Fibroblast of the aortic adventitia (primary cell): Measurements from ENCODE around the gene IL19. TPM values are rescaled to one million over a fixed set of nuclear protein-coding genes. Genes with fewer than 3 reads are reported as not detected.

Experiments used
- DNase-seq: peaks from one replicate; pipeline ENCODE4 v3.0.0-alpha.2; 2010; ENCODE audit warnings: low read depth
- H3K4me3 ChIP-seq: 2 replicates; pipeline ENCODE4 v1.5.1; 2011; ENCODE audit warnings: low read depth, mild to moderate bottlenecking, control low read depth, low read length, moderate library complexity
- CTCF ChIP-seq: IDR thresholded peaks from 2 replicates; pipeline ENCODE4 v1.5.1; 2011; ENCODE audit warnings: mild to moderate bottlenecking, low read length, control low read depth, inconsistent platforms; ENCODE audit not compliant: insufficient read depth
- total RNA-seq: library from RNA; depleted of rRNA; stranded (reverse); fragments of >200 nt; gene quantifications from 2 replicates; pipeline ENCODE4 v1.2.3, GENCODE V29; 2012; ENCODE audit warnings: low replicate concordance

Gene IL19
- total RNA-seq, 1 donor, result not detected

GRCh38 chr1:206799311-206799710 is 28.7 kb downstream of the IL19 start:
- TF ChIP-seq CTCF, result no peak
- no peak overlapping the region for H3K4me3 ChIP-seq
- DNase-seq, result peak; percentile 17

- TF ChIP-seq CTCF, result no peak
- DNase-seq, result peak; percentile 17
- no peak overlapping the region for H3K4me3 ChIP-seq
Observed at GRCh38 chr1:206800411-206800810, 29.8 kb downstream of the IL19 start.

- TF ChIP-seq CTCF, result no peak
- no peak for DNase-seq
- no peak overlapping the region for H3K4me3 ChIP-seq
Observed at GRCh38 chr1:206800891-206801290, 30.3 kb downstream of the IL19 start.

- no peak for DNase-seq
- no peak for TF ChIP-seq CTCF
- H3K4me3 ChIP-seq, result no peak overlapping the region
Observed at GRCh38 chr1:206801467-206801866, 30.9 kb downstream of the IL19 start.

- no peak overlapping the region for H3K4me3 ChIP-seq
- TF ChIP-seq CTCF, result no peak
- DNase-seq, result no peak
Observed at GRCh38 chr1:206802401-206802800, 31.8 kb downstream of the IL19 start.

- TF ChIP-seq CTCF, result no peak
- DNase-seq, result no peak
- no peak overlapping the region for H3K4me3 ChIP-seq
Observed at GRCh38 chr1:206803221-206803730, 32.7 kb downstream of the IL19 start.

- H3K4me3 ChIP-seq, result no peak overlapping the region
- no peak for DNase-seq
- no peak for TF ChIP-seq CTCF
Observed at GRCh38 chr1:206804156-206804737, 33.7 kb downstream of the IL19 start.
